GM23248 (cell line): ENCODE data around the gene DCANP1. TPM values are rescaled to one million over a fixed set of nuclear protein-coding genes. Genes with fewer than 3 reads are reported as not detected.
A peak's percentile ranks its signal among the peaks of the same experiment; 100 is the strongest.

Experiments
- DNase-seq: peaks from one replicate; pipeline ENCODE4 v3.0.0-alpha.2; 2015
- H2AFZ ChIP-seq: fragments of 200-600 bp; sonication (generic); 2 replicates; pipeline ENCODE4 v1.6.1; 2016; ENCODE audit warnings: antibody characterized with exemption
- H3F3A ChIP-seq: fragments of 200-600 bp; sonication (generic); 2 replicates; pipeline ENCODE4 v1.6.1; 2016; ENCODE audit warnings: mild to moderate bottlenecking, antibody characterized with exemption, mixed run types; ENCODE audit not compliant: insufficient read depth
- H3K27ac ChIP-seq: fragments of 200-600 bp; sonication (generic); 2 replicates; pipeline ENCODE4 v1.5.1; 2016; ENCODE audit warnings: mild to moderate bottlenecking
- H3K27me3 ChIP-seq: fragments of 200-600 bp; sonication (generic); replicated peaks from 2 replicates; pipeline ENCODE4 v1.6.1; 2016; ENCODE audit warnings: mild to moderate bottlenecking; ENCODE audit not compliant: insufficient read depth
- H3K36me3 ChIP-seq: fragments of 200-600 bp; sonication (generic); 2 replicates; pipeline ENCODE4 v1.6.1; 2016; ENCODE audit warnings: low read depth, mild to moderate bottlenecking
- H3K4me1 ChIP-seq: fragments of 200-600 bp; sonication (generic); 2 replicates; pipeline ENCODE4 v1.6.1; 2016; ENCODE audit warnings: mild to moderate bottlenecking; ENCODE audit not compliant: insufficient read depth
- H3K4me2 ChIP-seq: fragments of 200-600 bp; sonication (generic); one replicate; pipeline ENCODE4 v1.6.1; 2016; ENCODE audit warnings: mild to moderate bottlenecking; ENCODE audit not compliant: unreplicated experiment
- H3K4me3 ChIP-seq: fragments of 200-600 bp; sonication (generic); 2 replicates; pipeline ENCODE4 v1.5.1; 2016; ENCODE audit warnings: mild to moderate bottlenecking
- H3K79me2 ChIP-seq: fragments of 200-600 bp; sonication (generic); 2 replicates; pipeline ENCODE4 v1.6.1; 2016; ENCODE audit warnings: mild to moderate bottlenecking; ENCODE audit not compliant: insufficient read depth
- H3K9ac ChIP-seq: fragments of 200-600 bp; sonication (generic); 2 replicates; pipeline ENCODE4 v1.6.1; 2016; ENCODE audit warnings: mild to moderate bottlenecking
- H3K9me2 ChIP-seq: fragments of 200-600 bp; sonication (generic); 2 replicates; pipeline ENCODE4 v1.6.1; 2016; ENCODE audit warnings: mixed run types, mild to moderate bottlenecking, moderate library complexity; ENCODE audit not compliant: insufficient read depth
- H3K9me3 ChIP-seq: fragments of 200-600 bp; sonication (generic); one replicate; pipeline ENCODE4 v1.6.1; 2017; ENCODE audit warnings: low read depth
- H4K20me1 ChIP-seq: fragments of 200-600 bp; sonication (generic); 2 replicates; pipeline ENCODE4 v1.6.0; 2016; ENCODE audit not compliant: insufficient read depth
- EZH2 ChIP-seq: fragments of 200-600 bp; sonication (generic); IDR thresholded peaks from 2 replicates; pipeline ENCODE4 v1.6.1; 2018; ENCODE audit warnings: antibody characterized with exemption, mild to moderate bottlenecking; ENCODE audit not compliant: insufficient read depth, poor library complexity, severe bottlenecking
- EZH2phosphoT487 ChIP-seq: fragments of 200-600 bp; sonication (generic); IDR thresholded peaks from 2 replicates; pipeline ENCODE4 v1.6.1; 2018; ENCODE audit warnings: antibody characterized with exemption, moderate library complexity, mild to moderate bottlenecking, low read depth; ENCODE audit not compliant: insufficient read depth
- WGBS, 2 experiments: methylation state at CpG; one replicate each; pipeline ENCODE4 v1.1.6; 2015 to 2017; ENCODE audit warnings: low lambda C conversion rate in 2 of 2, low coverage in 1 of 2; ENCODE audit errors: missing lambda C conversion rate in 2 of 2; 5-methylcytosine and 5-hydroxymethylcytosine counted together
- in situ Hi-C: fragments of 300-500 bp; cut with MboI; formaldehyde crosslinking; loops from 2 replicates; pipeline ENCODE4 v1.15.0; 2020
- polyA plus RNA-seq: library from polyadenylated mRNA; unstranded; fragments of >200 nt; fragmentation: Nextera tagmentation; extraction: Ambion mirVana; gene quantifications from 2 replicates; pipeline ENCODE4 v1.2.1, GENCODE V29; 2016
- total RNA-seq: library from RNA; depleted of rRNA; stranded (reverse); fragments of >200 nt; shearing (Covaris generic); gene quantifications from 2 replicates; pipeline ENCODE4 v1.2.3, GENCODE V29; 2014

DCANP1 gene
- total and polyA plus RNA-seq, 2 experiments from 2014 or later = not detected

GRCh38 chr5:135399794-135400542 lies 47.2 kb downstream of the DCANP1 start:
- Histone ChIP-seq H3K9ac (peak overlapping the region; percentile 95), H3K4me3 (peak overlapping the region; percentile 82), H3F3A (0 out of 2 replicates have a peak, but pooled peaks cover 3% of the 10 kb centered on the region), H3K4me1 (peaks cover 16% of the 10 kb centered on the region), H4K20me1 (no peaks in the 10 kb centered on the region), H3K79me2 (peaks cover 38% of the 10 kb centered on the region), H3K9me2 (no peaks in the 10 kb centered on the region), H2AFZ (peak overlapping the region; percentile 87), H3K4me2 (peak overlapping the region; percentile 97), H3K9me3 (no peaks in the 10 kb centered on the region), H3K36me3 (no peaks in the 10 kb centered on the region), H3K27me3 (no peaks in the 10 kb centered on the region), H3K27ac (peak overlapping the region; percentile 87)
- WGBS, 2 experiments = 32 to 35% methylated on average over 25 of the region's 25 CpGs
- TF ChIP-seq EZH2 (no peak), EZH2phosphoT487 (no peak)
- peak; percentile 51 for DNase-seq
- in situ Hi-C loops = no loop called here

GRCh38 chr5:135398855-135399793 lies 48.0 kb downstream of the DCANP1 start, which contains the start of gene MACROH2A1:
Gene MACROH2A1 (minus strand): TSS chr5:135399231. CDS start chr5:135389093, 10,138 bp downstream.
- peaks cover 17% of the 10 kb centered on the region for H3K4me1 ChIP-seq

GRCh38 chr5:135398160-135398854 lies 48.8 kb downstream of the DCANP1 start:
- Histone ChIP-seq H3K4me2 (peak overlapping the region; percentile 97), H3K79me2 (peaks cover 55% of the 10 kb centered on the region), H2AFZ (peak overlapping the region; percentile 87), H3K27ac (peak overlapping the region; percentile 87), H3K9ac (peak overlapping the region; percentile 95), H3K9me2 (no peaks in the 10 kb centered on the region), H3K4me1 (peaks cover 23% of the 10 kb centered on the region), H3K27me3 (no peaks in the 10 kb centered on the region), H3K36me3 (no peaks in the 10 kb centered on the region), H3K9me3 (no peaks in the 10 kb centered on the region), H4K20me1 (peaks cover 5% of the 10 kb centered on the region; the same call in 1 of the 2 replicates), H3K4me3 (peak overlapping the region; percentile 82), H3F3A (peaks cover 12% of the 10 kb centered on the region)
- in situ Hi-C loops = no loop called here
- 2 to 3% methylated on average over 34 to 35 of the region's 43 CpGs for WGBS, 2 experiments
- peak; percentile 74 for DNase-seq
- TF ChIP-seq EZH2phosphoT487 (no peak), EZH2 (no peak)

More at GRCh38 chr5:135398855-135399793, 48.0 kb downstream of the DCANP1 start, which contains the start of gene MACROH2A1:
- H3K36me3 ChIP-seq = no peaks in the 10 kb centered on the region
- in situ Hi-C loops = no loop called here
- peak; percentile 98 for DNase-seq
- H3K27me3 ChIP-seq = no peaks in the 10 kb centered on the region
- H3K79me2 ChIP-seq = peaks cover 47% of the 10 kb centered on the region
- 1% methylated on average over 85 to 86 of the region's 109 CpGs for WGBS, 2 experiments
- H3F3A ChIP-seq = peaks cover 4% of the 10 kb centered on the region; the same call in 1 of the 2 replicates
- H3K27ac ChIP-seq = peak within 1 kb of the TSS; percentile 87
- H3K4me2 ChIP-seq = peak within 1 kb of the TSS; percentile 97
- peak within 1 kb of the TSS; percentile 95 for H3K9ac ChIP-seq
- H3K9me3 ChIP-seq = no peaks in the 10 kb centered on the region
- no peaks in the 10 kb centered on the region for H4K20me1 ChIP-seq
- H3K4me3 ChIP-seq = peak within 1 kb of the TSS; percentile 82
- TF ChIP-seq EZH2phosphoT487 = no peak
- no peak for TF ChIP-seq EZH2
- no peaks in the 10 kb centered on the region for H3K9me2 ChIP-seq
- H2AFZ ChIP-seq = peak within 1 kb of the TSS; percentile 87
